ENCODE measurements around the gene ARHGAP6.
A peak's percentile ranks its signal among the peaks of the same experiment; 100 is the strongest.
"Not testable (repeated sequence)": the region's sequence is repeated elsewhere in the genome, so short reads cannot be mapped to it uniquely, and the experiment has no call there.

ARHGAP6 gene

DNA sequence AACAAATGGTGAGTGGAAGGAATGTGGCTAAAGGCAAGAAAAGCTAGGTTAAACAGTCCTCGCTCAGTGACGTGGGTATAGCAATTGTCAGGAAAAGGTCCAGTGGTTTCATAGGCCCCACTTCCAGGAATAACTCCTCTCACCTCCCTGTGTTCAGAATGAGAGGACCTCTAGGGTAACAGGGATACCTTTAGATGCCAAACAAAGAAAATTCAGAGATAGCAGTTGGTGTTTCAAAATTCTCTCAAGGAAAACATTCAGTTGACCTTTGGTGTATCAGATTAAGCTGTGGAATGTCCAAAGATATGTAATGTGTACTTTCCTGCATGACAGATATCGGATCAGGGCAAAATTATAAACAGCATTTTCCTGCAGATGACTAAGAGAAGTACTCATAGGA lies 155.9 kb downstream of the ARHGAP6 start:
- no peak for DNase-seq

DNA sequence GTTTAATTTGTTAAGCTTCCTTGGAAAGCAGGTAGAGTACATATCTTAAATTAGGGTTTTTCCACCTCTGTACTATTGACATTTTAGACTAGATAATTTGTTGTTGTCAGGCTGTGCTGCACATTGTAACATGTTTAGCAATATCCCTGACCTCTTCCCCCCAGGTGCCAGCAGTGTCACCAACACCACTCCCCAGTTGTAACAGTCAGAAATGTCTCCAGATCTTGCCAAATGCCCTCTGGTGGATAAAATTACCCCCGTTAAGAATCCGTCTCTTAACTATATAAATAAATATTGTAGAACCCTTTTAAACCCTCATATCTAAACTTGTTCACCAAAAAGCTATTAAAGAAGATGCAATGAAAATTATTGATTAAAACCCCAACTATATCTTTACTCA lies 161.5 kb downstream of the ARHGAP6 start:
- DNase-seq: no peak

DNA sequence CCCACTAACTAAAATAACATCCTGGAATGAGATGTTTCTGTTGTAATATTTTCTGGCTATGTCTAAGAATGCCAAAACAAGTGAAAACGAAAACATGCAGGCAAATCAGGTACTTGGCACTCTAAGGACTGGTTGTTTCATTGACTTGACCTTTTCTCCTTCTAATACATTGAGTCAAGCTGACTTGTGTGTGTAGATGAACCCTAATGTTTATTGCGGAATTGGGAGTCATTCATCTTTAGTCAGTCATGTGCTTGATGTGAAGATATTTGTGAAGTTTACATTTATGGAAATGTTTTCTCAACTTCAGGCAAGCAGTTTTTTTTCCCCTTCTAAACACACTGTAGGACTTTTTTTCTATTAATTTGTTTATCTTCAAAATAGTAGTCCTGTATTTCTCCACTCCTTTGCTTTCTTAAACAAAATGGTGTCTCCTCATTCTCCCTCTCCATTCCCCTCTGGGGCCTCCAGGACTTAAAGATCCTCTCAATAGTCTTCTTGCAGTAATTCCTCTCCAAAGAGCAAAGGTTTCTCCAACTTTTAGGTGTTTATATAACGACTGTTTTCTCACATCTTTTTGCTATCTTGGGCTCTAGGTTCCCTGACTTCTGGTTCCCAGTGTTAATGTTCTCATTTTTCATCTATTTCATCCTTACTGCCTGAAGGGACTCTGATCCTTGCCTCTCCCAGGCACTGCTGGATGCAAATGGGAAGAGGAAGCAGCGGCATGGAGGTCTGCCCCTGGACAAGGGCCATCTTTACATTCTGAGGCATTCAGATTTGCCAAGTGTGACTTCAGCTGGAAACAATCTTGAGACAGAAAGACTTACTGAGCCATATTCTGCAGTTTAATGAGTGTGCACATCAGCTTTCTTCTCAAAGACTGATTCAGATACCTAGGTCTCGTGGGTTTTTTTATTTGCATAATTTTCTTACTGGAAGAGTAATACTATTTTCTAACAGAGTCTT lies 166.4 kb downstream of the ARHGAP6 start:
- no peak for DNase-seq

DNA sequence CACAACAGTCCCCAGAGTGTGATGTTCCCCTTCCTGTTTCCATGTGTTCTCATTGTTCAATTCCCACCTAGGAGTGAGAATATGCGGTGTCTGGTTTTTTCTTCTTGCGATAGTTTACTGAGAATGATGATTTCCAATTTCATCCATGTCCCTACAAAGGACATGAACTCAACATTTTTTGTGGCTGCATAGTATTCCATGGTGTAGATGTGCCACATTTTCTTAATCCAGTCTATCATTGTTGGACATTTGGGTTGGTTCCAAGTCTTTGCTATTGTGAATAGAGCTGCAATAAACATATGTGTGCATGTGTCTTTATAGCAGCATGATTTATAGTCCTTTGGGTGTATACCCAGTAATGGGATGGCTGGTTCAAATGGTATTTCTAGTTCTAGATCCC lies 174.3 kb downstream of the ARHGAP6 start:
- DNase-seq: not testable (repeated sequence)

DNA sequence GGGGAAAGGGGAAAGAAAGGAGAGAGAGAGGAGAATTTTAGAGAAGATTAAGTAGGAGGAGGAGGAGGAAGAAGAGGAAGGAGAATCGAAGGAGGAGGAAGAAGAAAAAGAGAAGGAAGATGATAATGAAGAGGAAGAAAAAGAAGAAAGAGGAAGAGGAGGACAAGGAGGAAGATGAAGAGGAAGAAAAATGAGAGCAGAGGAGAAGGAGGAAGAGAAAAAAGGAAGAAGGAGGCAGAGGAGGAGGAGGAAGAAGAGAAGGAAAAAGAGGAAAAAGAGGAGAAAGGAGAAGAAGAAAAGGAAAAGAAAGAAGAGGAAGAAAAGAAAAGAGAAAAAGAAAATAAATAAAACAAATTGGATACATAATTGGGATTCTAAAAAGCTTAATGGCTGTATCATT lies 181.4 kb downstream of the ARHGAP6 start:
- no peak for DNase-seq

DNA sequence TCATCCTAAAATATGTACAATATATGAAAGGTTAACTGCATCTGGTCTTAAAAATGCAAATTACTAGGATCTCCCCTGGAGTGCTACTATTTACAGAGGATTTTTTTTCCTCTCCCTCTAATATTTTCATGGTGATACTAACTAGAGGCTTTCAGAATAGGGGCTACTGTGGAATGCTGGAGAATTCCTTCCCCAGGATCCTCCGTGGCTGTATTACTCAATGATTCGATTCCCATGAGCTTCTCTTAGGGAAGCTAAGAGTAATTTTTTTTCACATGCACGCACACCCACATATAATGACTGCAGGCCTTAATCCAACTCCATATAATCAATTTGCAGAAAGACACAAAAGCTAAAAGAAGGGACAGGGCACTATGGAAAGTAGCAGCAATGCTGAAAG lies 184.7 kb downstream of the ARHGAP6 start:
- no peak for DNase-seq

DNA sequence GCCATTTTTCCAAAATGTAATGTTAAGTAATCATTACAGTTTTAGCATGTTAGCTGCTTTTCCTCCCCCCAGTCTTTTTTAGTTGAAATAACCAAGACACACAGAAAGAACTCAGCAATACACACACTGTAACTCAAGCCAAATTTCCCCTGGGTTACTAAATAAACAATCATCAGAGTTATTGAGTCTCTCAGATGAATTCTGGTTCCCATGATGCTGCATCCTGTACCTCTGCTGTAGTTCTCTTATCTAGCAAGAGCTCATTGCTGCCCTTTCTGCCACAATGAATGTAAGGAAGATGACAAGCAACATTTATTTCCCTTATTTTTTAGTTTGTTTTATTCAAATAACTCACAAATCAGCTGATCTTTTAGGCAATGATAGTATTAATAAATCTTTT lies 185.1 kb downstream of the ARHGAP6 start:
- DNase-seq: peak in 1 of 2 experiments; percentile 25

DNA sequence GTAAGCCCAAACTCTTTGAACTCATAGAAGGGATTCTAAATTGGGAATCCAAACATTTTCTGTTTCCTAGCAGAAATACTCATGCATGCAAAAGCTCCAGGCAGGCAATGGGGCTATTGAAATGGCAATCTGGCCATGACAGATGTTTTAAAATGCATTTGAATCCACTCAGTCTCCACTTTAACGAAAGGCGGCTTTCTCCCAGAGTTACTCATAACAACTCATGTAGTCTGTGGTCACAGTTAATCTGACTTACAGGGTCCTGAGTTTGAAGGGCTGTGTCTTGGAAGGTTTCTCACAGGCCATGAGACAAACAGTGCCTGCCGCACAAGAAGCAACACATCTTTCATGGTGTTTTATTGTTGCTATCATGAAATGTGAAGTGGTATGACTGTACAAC lies 186.8 kb downstream of the ARHGAP6 start:
- peak; percentile 2 to 10 for DNase-seq

DNA sequence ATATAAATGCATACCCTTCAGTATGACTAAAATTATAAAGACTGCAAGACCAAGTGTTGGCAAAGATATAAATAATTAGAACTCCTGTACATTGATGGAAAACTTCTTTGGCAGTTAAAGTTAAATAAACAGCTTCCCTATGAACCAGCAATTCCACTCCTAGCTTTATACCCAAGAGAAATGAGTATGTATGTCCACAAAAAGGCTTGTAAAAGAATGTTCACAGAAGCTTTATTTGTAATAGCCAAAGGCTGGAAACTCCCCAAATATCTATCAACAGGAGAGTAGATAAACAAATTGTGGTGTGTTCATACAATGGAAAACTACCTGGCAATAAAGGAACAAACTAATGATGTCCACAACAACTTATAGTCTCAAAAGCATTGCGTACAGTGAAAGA lies 187.7 kb downstream of the ARHGAP6 start:
- DNase-seq: no peak

DNA sequence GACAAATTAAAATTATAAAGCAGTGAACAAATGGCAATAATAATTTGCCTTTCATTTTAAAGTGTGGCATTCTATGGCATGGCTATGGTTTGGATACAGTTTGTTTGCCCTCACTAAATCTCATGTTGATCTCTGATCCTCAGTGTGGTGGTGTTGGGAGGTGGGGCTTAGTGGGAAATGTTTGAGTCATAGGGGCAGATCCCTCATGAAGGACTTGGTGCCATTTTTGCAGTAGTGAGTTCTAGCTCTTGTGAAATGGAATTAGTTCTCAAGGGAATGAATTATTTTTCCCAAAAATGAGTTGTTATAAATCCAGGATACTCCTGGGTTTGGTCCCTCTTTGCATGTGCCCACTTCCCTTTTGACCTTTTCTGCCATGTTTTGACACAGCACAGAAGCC lies 191.1 kb downstream of the ARHGAP6 start:
- DNase-seq: no peak

DNA sequence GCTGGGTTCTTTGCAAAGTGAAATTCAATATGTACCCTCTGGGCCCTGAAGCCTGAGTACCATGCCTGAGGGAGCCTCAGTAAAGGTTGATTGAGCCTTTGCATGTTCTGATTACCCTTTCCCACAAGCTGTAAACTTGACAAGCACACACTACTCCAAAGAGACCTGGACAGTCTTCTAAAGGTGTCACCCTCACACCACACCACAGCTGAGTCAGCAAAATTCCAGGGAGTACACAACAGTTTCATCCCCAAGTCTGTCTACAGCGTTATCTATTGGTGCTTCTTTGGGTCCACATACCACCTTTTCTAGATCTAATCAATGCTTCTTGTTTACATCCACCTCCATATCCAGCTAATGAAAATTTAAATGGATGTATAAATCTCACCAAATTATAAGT lies 191.7 kb downstream of the ARHGAP6 start:
- no peak for DNase-seq

DNA sequence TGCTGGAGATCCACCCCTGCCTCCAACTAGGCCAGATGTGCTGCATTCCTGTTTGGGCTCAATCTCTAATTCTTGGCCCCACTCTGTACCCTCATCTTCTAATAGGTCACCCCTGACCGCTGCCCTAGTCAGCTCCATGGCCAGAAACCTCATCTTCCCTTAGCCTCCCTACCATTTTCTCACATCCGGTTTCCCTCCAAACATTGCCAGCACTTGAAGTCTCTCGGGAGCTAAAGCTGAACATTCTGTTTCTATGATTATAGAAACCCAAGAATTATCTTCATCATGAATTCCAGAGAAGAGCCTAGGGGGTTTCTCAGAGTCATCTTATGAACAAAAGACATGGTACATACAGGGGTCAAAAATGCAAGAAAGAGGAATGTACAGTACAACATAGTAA lies 192.8 kb downstream of the ARHGAP6 start:
- no peak for DNase-seq

DNA sequence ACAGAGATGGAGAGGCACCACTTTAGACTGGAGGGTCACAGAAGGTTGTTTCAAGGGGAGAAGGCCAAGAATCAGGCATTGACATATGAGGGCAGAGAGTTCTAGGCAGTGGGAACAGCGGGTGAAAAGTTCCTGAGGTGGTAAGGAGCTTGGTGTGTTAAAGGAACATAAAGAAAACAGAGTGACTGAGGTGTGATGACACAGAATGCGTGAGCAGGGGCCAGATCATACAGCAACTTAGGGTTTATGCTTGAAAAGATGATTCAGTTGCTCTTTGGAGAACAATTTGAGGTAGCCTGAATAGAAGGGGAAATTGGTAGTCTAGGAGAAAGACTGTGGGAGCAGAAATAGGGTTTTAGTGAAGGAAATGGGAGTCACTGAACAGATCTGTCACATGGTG lies 193.3 kb downstream of the ARHGAP6 start:
- no peak for DNase-seq

DNA sequence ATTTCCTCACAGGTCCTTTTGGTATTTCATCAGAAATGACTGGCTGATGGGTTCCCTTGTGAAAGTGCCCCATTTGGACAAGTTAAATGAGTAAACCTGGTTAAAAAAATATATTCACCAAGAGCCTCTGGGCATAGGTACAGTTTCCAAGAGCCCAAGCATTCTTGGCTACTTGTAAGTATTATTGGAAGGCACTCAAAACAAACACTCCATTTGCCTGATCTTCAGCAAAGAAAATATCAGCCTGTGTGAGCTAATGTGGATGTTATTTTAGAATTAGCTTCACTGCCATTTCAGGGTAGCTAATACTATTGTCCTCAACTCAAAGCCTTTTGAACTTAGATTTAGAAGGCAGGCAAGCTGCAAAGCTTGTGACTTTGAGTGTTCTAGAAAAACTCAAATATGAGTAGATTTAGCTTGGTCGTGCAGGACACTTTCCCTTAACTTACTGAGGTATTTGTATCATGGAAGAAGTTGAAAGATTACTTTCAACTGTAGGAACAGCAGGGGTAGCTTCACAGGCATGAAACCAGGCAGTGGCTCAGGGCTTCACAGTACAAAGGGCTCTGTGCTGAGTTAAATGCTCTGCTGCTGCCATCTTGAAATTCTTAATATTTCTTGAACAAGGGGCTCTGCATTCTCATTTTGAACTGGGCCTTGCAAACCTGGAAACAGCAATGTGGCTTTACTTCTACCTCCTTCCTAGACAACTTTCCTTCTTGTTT lies 195.3 kb downstream of the ARHGAP6 start:
- DNase-seq: no peak

DNA sequence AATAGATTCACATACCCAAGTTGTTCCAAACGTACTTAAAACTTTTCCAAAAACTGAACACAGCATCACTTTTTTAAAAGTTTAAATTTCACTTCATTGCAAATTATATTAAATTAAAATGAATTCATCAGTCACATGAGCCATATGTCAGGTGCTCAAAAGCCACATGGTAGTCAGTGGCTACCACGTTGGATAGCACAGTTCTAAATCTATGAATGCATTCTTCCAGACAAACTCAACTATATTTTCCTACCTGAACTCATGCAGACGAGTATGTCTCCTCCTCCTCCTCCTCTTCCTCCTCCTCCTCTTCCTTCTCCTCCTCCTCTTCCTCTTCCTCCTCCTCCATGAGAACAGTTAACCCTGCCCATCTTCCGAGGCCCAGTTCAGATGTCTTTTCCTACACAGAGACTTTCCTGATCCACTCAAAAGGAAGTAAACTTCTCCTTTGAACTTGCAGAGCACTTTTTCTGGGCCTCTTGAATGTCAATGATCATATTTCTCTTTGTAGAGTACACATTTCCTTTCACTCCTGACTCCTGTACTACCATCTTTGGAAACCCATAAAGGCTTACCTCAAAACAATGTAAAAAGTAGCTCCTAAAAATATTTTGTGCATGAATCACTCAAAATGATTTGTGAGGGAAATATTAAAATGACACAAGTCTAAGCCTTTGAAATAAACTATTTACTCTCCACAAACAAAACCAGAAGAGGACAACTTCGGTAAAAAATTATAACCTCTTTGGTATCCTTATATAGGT lies 199.9 kb downstream of the ARHGAP6 start:
- no peak for DNase-seq

DNA sequence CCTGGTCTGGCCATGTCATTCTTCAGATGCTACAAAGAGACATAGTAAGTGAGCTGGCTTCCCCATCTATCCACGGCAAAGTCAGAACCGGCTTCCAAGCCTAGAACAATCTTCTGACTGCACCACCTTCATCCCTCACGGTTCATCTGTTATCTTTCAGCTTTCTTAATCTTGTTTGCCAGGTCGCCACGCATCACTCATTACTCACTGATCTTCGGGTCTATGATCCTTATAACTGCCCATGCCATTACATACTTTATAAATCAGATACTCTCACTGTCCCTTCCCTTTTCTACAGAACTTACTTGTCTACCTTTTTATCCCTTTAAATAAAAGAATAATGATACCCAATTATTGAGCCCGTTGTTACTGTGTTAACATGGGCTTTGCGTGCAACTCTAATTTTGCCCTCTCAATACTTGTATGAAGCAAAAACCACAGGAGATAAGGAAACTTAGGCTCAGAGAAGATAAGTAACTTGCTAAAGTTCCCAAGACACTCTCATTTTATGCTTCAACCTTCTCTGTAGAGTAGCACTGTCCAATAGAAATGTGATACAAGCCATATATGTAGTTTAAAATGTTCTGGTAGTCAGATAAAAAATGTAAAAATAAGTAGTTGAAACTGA lies 200.8 kb downstream of the ARHGAP6 start:
- no peak for DNase-seq

DNA sequence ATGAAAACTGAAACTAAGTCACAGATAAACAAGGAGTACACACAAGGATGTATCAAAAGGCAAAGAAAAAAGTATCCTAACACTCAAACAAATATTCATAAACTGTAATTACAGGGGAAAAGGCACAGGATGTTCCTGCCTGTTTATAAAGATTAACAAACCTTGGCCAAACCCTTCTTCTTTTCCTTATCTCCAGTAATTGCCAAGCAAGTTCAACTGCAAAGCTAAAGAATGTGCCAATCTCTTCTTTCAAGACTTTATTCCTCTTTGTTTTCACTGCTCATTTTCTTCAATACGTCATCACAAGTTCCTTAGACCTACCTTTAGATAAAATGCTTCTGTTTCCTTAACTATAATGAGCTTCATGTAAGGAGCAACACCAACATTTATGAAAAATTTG lies 201.3 kb downstream of the ARHGAP6 start:
- no peak for DNase-seq

DNA sequence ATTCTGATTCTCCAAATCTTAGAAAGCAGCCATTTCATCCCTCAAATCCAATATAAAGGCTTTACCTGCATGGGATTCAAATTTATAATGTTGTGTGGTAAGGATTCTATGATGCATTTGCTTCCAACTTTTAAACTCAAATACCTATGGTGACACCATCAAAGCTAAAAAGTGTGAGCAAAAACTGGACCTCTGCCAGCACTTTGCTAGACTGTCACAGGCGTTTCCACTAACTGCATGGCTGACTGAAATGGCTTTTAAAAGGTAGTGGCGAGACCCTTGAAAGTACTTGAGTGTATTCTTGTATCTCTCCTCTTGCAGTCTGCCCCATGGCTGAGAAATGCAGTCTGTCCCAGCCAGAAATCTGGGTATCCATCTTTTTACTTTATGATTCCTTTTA lies 203.1 kb downstream of the ARHGAP6 start:
- DNase-seq: peak; percentile 13 to 66

DNA sequence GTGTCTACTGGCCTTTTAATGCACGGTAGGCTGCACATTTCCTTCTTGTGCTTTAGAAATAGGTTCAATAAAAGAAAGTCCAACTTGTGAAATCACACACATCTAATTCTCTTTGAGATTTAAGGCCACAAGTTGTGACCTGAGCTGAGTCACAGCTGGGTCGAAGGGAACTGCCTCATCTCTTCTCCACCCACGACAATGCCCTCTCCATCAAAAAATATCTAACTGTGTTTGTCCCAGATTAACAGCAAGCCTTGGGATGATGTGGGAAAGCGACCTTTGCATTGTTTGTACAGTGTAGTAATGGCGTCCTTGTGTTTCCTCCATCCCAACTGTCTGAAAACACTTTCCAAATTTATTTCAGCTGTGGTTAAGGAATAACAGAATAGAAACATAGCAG lies 203.6 kb downstream of the ARHGAP6 start:
- DNase-seq: no peak

DNA sequence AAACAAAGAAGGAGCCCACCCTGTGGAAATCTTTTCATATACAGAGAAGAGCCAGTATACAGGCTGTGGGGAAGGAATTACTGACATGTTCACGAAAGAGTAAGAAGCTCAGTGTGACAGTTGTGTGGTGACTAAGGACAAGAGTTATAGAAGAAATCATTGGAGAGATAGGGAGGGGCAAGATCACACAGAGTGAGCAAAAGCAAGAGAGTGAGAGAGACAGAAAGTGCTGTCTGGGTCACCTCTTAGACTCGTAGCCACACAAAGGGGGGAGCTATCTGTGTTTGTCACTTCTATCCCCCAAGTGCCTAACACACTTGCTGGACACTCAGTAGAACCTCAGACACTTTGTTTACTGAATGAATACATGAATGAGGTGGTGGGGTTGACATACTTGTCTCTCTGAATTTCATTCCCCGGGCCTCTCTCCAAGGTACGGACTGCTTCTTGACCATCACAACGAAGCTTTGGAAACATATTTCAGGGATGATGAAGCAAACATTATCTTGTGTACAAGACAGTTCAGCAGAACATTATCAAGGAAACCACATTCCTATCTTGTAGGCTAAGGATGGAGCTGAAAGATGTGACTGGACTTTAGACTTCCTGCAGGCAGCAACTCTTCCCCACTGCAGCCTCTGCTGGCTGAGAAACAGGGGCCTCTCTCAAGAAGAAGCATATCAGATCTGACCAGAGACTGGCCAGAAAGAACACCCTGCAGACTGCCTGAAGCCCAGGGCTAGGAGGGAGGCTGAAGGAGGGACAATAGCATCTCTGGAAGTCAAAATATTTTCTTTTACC lies 204.3 kb downstream of the ARHGAP6 start:
- DNase-seq: no peak

DNA sequence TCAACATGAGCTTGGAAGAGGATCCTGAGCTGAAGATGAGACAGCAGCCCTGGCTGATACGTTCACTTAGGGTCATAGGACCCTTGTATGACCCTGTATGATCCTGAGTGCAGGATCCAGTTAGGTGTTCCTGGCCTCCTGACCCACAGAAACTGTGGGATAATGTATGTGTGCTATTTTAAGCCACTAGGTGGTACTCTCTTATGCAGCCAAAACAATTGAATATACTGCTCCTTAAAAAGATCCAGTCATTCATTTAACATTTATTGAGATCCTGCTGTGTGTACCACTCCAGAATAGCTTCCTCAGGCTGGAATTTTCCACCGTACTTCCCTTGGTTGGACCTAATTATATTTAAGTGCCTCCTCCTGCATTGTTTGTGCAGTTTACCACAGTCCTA lies 205.4 kb downstream of the ARHGAP6 start:
- no peak for DNase-seq

DNA sequence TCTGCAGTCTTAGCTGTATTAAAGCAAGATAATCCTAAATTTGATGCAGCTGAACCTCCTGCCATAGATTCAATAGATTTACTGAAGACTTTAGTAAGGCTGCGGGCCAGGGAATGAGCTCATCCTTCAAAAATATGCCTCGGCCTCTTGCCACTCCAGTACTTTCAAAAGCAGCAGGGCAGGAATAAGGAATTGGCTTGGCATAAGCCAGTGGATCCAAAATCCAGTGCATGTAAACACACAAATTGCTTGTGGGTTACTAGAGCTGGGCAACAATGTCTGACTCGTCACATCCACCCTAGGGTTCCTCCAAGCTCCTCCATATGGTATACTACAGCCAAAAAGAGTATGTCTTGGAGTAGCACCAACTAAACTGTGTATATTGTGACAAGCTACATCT lies 207.6 kb downstream of the ARHGAP6 start:
- no peak for DNase-seq
